Keratinocyte (primary cell): Measurements from ENCODE around the gene NNAT.

Source experiments
- CTCF ChIP-seq, 3 experiments: IDR thresholded peaks in 1 of 3; conservative IDR thresholded peaks in 1 of 3; optimal IDR thresholded peaks in 1 of 3; 2 replicates in 2 of 3; 3 replicates in 1 of 3; pipeline versions ENCODE3 to v1.5.1; 2011; ENCODE audit warnings: low read length in 3 of 3, mild to moderate bottlenecking in 3 of 3, moderate library complexity in 2 of 3, control low read depth in 1 of 3, inconsistent platforms in 1 of 3; ENCODE audit not compliant: insufficient read depth in 2 of 3; ENCODE audit errors: extremely low read depth in 1 of 3
- EZH2 ChIP-seq: IDR thresholded peaks from one replicate; pipeline ENCODE4 v1.6.1; 2012; ENCODE audit warnings: inconsistent platforms, mild to moderate bottlenecking, low read length, moderate library complexity

- TF ChIP-seq CTCF (optimal IDR thresholded peaks at IDR 0.05 in 1 of 3, IDR thresholded peaks at IDR 0.05 in 1 of 3, conservative IDR thresholded peaks at IDR 0.05 in 1 of 3; ENCODE audit: extremely low read depth in 1 of 3, insufficient read depth in 2 of 3, low read length in 3 of 3) (no peak), EZH2 (no peak)
Measured at GRCh38 chr20:37525810-37526209, 4.8 kb downstream of the NNAT start.
